Left lung (tissue), 10 donors: ENCODE results near the gene TMEM239. TPM values are rescaled to one million over a fixed set of nuclear protein-coding genes. Genes with fewer than 3 reads are reported as not detected.
"Not testable (repeated sequence)": the region's sequence is repeated elsewhere in the genome, so short reads cannot be mapped to it uniquely, and the experiment has no call there.

Source experiments
- ATAC-seq: fragments of 200-7000 bp; cut with Tn5 transposase; one replicate; pipeline ENCODE4 v1.9.1; 2020; ENCODE audit warnings: moderate library complexity
- DNase-seq, 4 donors: peaks; one replicate each; pipeline ENCODE4 v3.0.0-alpha.2; 2013 to 2020
- H3K27ac ChIP-seq, 2 donors: fragments of 200-600 bp; sonication (generic) in 1 of 2; one replicate each; pipeline versions ENCODE4 v1.5.0 to v1.8.0; 2020 to 2021
- H3K27me3 ChIP-seq, 2 donors: fragments of 200-600 bp; sonication (generic) in 1 of 2; one replicate each; pipeline versions ENCODE4 v1.5.0 to v1.8.0; 2020 to 2021
- H3K36me3 ChIP-seq, 2 donors: fragments of 200-600 bp; sonication (generic) in 1 of 2; one replicate each; pipeline versions ENCODE4 v1.5.0 to v1.8.0; 2020 to 2021
- H3K4me1 ChIP-seq, 2 donors: fragments of 200-600 bp; one replicate each; pipeline ENCODE4 v1.8.0; 2021
- H3K4me3 ChIP-seq, 2 donors: fragments of 200-600 bp; sonication (generic) in 1 of 2; one replicate each; pipeline versions ENCODE4 v1.5.0 to v1.8.0; 2020 to 2021; ENCODE audit warnings: mild to moderate bottlenecking in 1 of 2
- H3K9me3 ChIP-seq, 2 donors: fragments of 200-600 bp; sonication (generic) in 1 of 2; one replicate each; pipeline versions ENCODE4 v1.5.0 to v1.8.0; 2020 to 2021
- CTCF ChIP-seq, 2 donors: fragments of 200-600 bp; sonication (generic) in 1 of 2; IDR thresholded peaks; one replicate each; pipeline versions ENCODE4 v1.5.0 to v1.8.0; 2021; ENCODE audit warnings: antibody characterized with exemption in 2 of 2
- intact Hi-C, 2 donors: fragments of 100-400 bp; cut with DNase I; formaldehyde crosslinking; loops; one replicate each; pipeline versions ENCODE4 v1.11.2 to v1.14.2; 2022
- polyA plus RNA-seq, 6 donors: library from polyadenylated mRNA; unstranded; fragments of 120-200 nt; gene quantifications; one replicate each; pipeline ENCODE4 v1.2.1, GENCODE V29; 2013; ENCODE audit not compliant: insufficient read length in 6 of 6
- total RNA-seq, 2 donors: library from RNA; stranded (reverse); fragmentation: NEBNext Ultra II Directional; extraction: Animal tissue kit (Norgen Biotek cat#: 25700); gene quantifications; one replicate each; pipeline ENCODE4 v1.2.1, GENCODE V29; 2021
- donor health status: DM: no; HTN: yes; CAD: no.
- donor health status: DM: no; HTN: no; CAD: no.

TMEM239 gene
- total and polyA plus RNA-seq, 8 donors, result 0.05 TPM; not detected in 7

- ATAC-seq (peak; percentile 37), DNase-seq (peak in 1 of 4 donors; percentile 75)
- H3K9me3 ChIP-seq, result no peaks in the 10 kb centered on the region
- no peak overlapping the region for H3K4me3 ChIP-seq
- peaks cover 59 to 100% of the 10 kb centered on the region in 2 donors for H3K27me3 ChIP-seq
- TF ChIP-seq CTCF (IDR thresholded peaks at IDR 0.05), result no peak
- H3K4me1 ChIP-seq, result peaks cover 0 to 14% of the 10 kb centered on the region in 2 donors
- intact Hi-C loops, result no loop called here
- H3K36me3 ChIP-seq, result no peaks in the 10 kb centered on the region
- H3K27ac ChIP-seq, result no peak overlapping the region
Observed at GRCh38 chr20:2804852-2805688, 11.1 kb upstream of the TMEM239 start.

GRCh38 chr20:2805689-2806350 is 10.3 kb upstream of the TMEM239 start:
- intact Hi-C loops, result no loop called here
- ATAC-seq (no peak), DNase-seq (peak in 1 of 4 donors; percentile 76)
- H3K4me1 ChIP-seq, result peaks cover 0 to 6% of the 10 kb centered on the region in 2 donors
- peaks cover 52 to 99% of the 10 kb centered on the region in 2 donors for H3K27me3 ChIP-seq
- no peak for TF ChIP-seq CTCF (IDR thresholded peaks at IDR 0.05)
- no peak overlapping the region for H3K27ac ChIP-seq
- H3K36me3 ChIP-seq, result no peaks in the 10 kb centered on the region
- no peak overlapping the region for H3K4me3 ChIP-seq
- no peaks in the 10 kb centered on the region for H3K9me3 ChIP-seq

GRCh38 chr20:2806351-2806701 is 9.8 kb upstream of the TMEM239 start:
- intact Hi-C loops, result no loop called here
- no peaks in the 10 kb centered on the region for H3K36me3 ChIP-seq
- DNase-seq (no peak), ATAC-seq (no peak)
- no peak overlapping the region for H3K27ac ChIP-seq
- H3K4me1 ChIP-seq, result peaks cover 0 to under 1% of the 10 kb centered on the region in 2 donors
- no peak overlapping the region for H3K4me3 ChIP-seq
- no peaks in the 10 kb centered on the region for H3K9me3 ChIP-seq
- H3K27me3 ChIP-seq, result peaks cover 47 to 99% of the 10 kb centered on the region in 2 donors
- no peak for TF ChIP-seq CTCF (IDR thresholded peaks at IDR 0.05)

GRCh38 chr20:2807019-2807418 is 9.1 kb upstream of the TMEM239 start:
- Histone ChIP-seq H3K36me3 (no peaks in the 10 kb centered on the region), H3K27ac (no peak overlapping the region), H3K4me1 (no peaks in the 10 kb centered on the region), H3K4me3 (no peak overlapping the region), H3K9me3 (peaks cover 0 to 3% of the 10 kb centered on the region in 2 donors), H3K27me3 (peaks cover 40 to 99% of the 10 kb centered on the region in 2 donors)
- no peak for ATAC-seq
- no peak for DNase-seq
- intact Hi-C loops, result no loop called here
- no peak for TF ChIP-seq CTCF (IDR thresholded peaks at IDR 0.05)

- H3K27ac ChIP-seq, H3K9me3 ChIP-seq, H3K4me3 ChIP-seq, H3K36me3 ChIP-seq, H3K4me1 ChIP-seq, DNase-seq, ATAC-seq, intact Hi-C loops: not testable (repeated sequence)
- peaks cover 36 to 93% of the 10 kb centered on the region in 2 donors for H3K27me3 ChIP-seq
Observed at GRCh38 chr20:2807929-2808328, 8.2 kb upstream of the TMEM239 start.
